PFSK-1 (cell line): ENCODE measurements around the gene ATCAY.

Source experiments
- FOXP2 ChIP-seq: optimal IDR thresholded peaks from 2 replicates; pipeline ENCODE3; 2011; ENCODE audit warnings: borderline replicate concordance, control low read depth, inconsistent platforms; ENCODE audit not compliant: insufficient read depth; ENCODE audit errors: extremely low read length, extremely low read depth
- REST ChIP-seq, 2 experiments: IDR thresholded peaks; 2 replicates each; pipeline versions ENCODE4 v1.6.1 to v1.8.0; 2011 to 2012; ENCODE audit warnings: low read depth in 2 of 2, low read length in 2 of 2, control low read depth in 1 of 2, inconsistent platforms in 1 of 2, mild to moderate bottlenecking in 1 of 2, moderate library complexity in 1 of 2; ENCODE audit not compliant: insufficient read depth in 1 of 2

- TF ChIP-seq REST (IDR thresholded peaks at IDR 0.05; ENCODE audit: insufficient read depth in 1 of 2, low read depth in 2 of 2, low read length in 2 of 2) (no peak), FOXP2 (no peak)
Observed at GRCh38 chr19:3836887-3837286, 43.6 kb upstream of the ATCAY start.
